Measurements from ENCODE around the gene MARK2.

GRCh38 chr11:63912678-63913077 is 73.8 kb downstream of the MARK2 start:
- TF ChIP-seq JUN (IDR thresholded peaks at IDR 0.05; ENCODE audit: low read depth, low read length): no peak
- peak in 2 of 3 experiments; percentile 23 to 29; a peak in 2 of 4 replicates for TF ChIP-seq CTCF (IDR thresholded peaks at IDR 0.05; ENCODE audit: control extremely low read depth in 1 of 3, insufficient read depth in 1 of 3, low read depth in 1 of 3, low read length in 3 of 3)
- no peak for TF ChIP-seq CREB1 (IDR thresholded peaks at IDR 0.05)
- no peak for TF ChIP-seq POLR2A (IDR thresholded peaks at IDR 0.05; ENCODE audit: control extremely low read depth in 1 of 2, low read depth in 2 of 2, low read length in 2 of 2)
- no peak for TF ChIP-seq SUZ12 (IDR thresholded peaks at IDR 0.05; ENCODE audit: low read length)
- TF ChIP-seq SIN3A (conservative IDR thresholded peaks at IDR 0.05 in 1 of 2, IDR thresholded peaks at IDR 0.05 in 1 of 2; ENCODE audit: low read depth in 1 of 2, low read length in 2 of 2): no peak
- no peak for TF ChIP-seq CEBPB (IDR thresholded peaks at IDR 0.05; ENCODE audit: low read depth, low read length)
- no peak for TF ChIP-seq FOSL1 (IDR thresholded peaks at IDR 0.05; ENCODE audit: insufficient read depth, low read depth, low read length)
- no peak for TF ChIP-seq HDAC6 (IDR thresholded peaks at IDR 0.05; ENCODE audit: low read depth, low read length)
- TF ChIP-seq SRF (IDR thresholded peaks at IDR 0.05; ENCODE audit: low read depth, low read length): no peak
